ENCODE measurements around the gene ABCA4.

ABCA4 gene

GRCh38 chr1:94104776-94105580 is 16.0 kb downstream of the ABCA4 start:
- no peak for DNase-seq (ENCODE audit: low spot score)

GRCh38 chr1:94104127-94104684 is 16.7 kb downstream of the ABCA4 start:
- no peak for DNase-seq (ENCODE audit: low spot score)

- DNase-seq (ENCODE audit: low spot score) = no peak
Measured at GRCh38 chr1:94103608-94104007, 17.3 kb downstream of the ABCA4 start.

- no peak for DNase-seq (ENCODE audit: low spot score)
Measured at GRCh38 chr1:94101613-94102525, 19.1 kb downstream of the ABCA4 start.

- DNase-seq (ENCODE audit: low spot score) = no peak
Measured at GRCh38 chr1:94100785-94101612, 19.9 kb downstream of the ABCA4 start.

- DNase-seq (ENCODE audit: low spot score) = no peak
Measured at GRCh38 chr1:94100129-94100784, 20.7 kb downstream of the ABCA4 start.

GRCh38 chr1:94099303-94099702 is 21.6 kb downstream of the ABCA4 start:
- DNase-seq (ENCODE audit: low spot score) = no peak

- no peak for DNase-seq (ENCODE audit: low spot score)
Measured at GRCh38 chr1:94098585-94099111, 22.3 kb downstream of the ABCA4 start.

GRCh38 chr1:94096797-94097549 is 24.0 kb downstream of the ABCA4 start:
- DNase-seq (ENCODE audit: low spot score) = no peak

- no peak for DNase-seq (ENCODE audit: low spot score)
Measured at GRCh38 chr1:94095744-94096469, 25.0 kb downstream of the ABCA4 start.

- peak; percentile 54 for DNase-seq (ENCODE audit: low spot score)
Measured at GRCh38 chr1:94095112-94095637, 25.8 kb downstream of the ABCA4 start.

- peak; percentile 89 for DNase-seq (ENCODE audit: low spot score)
Measured at GRCh38 chr1:94094469-94095111, 26.4 kb downstream of the ABCA4 start.

- no peak for DNase-seq (ENCODE audit: low spot score)
Measured at GRCh38 chr1:94093996-94094395, 27.0 kb downstream of the ABCA4 start.

GRCh38 chr1:94093396-94093795 is 27.6 kb downstream of the ABCA4 start:
- no peak for DNase-seq (ENCODE audit: low spot score)

GRCh38 chr1:94092210-94092613 is 28.7 kb downstream of the ABCA4 start:
- DNase-seq (ENCODE audit: low spot score) = no peak

- DNase-seq (ENCODE audit: low spot score) = no peak
Measured at GRCh38 chr1:94090761-94091160, 30.2 kb downstream of the ABCA4 start.

- DNase-seq (ENCODE audit: low spot score) = no peak
Measured at GRCh38 chr1:94087193-94087592, 33.8 kb downstream of the ABCA4 start.

GRCh38 chr1:94084547-94084946 is 36.4 kb downstream of the ABCA4 start:
- no peak for DNase-seq (ENCODE audit: low spot score)

GRCh38 chr1:94084085-94084484 is 36.9 kb downstream of the ABCA4 start:
- DNase-seq (ENCODE audit: low spot score) = no peak

Measured in pons (tissue), 1 donor.